Activated CD4-positive, alpha-beta T cell treated with anti-CD3 and anti-CD28 coated beads for 24 hours (primary cell): ENCODE measurements around the gene AQP1.

Experiments
- DNase-seq, 2 donors: peaks; one replicate each; pipeline ENCODE4 v3.0.0-alpha.2; 2020; ENCODE audit warnings: low read depth in 2 of 2

The AQP1 gene

DNA sequence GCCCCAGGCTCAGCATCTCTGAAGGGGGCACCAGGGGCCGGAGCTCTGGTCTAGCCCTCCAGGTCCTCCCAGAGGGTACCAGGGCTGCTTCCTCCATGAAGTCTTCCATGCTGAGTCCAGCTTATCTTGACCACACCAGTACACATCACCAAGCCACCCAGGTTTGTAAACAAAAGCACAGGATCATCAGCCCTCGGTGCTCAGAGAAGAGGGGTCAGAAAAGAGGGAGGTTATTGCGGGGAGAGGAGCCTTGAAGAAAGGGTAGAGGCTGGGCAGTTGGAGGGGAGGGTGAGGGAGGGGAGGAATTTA lies 23.9 kb downstream of the AQP1 start:
- no peak for DNase-seq

DNA sequence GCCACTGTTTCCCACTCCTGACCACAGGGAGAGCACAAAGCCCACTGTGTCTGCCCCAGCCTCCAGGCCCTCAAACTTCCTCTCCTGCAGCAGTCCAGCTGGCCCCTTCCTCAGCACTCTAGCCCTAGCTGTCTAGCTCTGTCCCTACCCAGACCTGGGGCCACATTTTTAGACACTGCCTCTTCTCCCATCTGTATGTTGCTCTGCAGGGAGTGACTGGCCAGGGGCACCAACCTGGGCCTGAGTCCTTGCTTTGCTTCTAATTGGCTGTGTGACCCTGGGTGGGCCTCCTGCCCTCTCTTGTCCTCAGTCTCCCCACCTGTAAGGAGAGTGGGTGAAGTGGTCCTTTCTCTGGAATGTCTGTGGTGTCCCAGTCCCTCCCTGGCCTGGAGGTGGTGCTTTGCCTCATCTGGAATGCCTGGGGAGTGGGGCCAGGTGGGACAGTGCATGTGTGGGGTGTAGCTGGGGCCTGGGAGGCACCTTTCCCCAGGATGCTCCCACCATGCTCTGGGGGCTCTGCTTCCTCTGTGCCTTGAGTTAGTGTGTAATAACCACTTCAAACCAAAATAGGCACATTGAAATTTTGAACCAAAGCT lies 25.1 kb downstream of the AQP1 start:
- no peak for DNase-seq

DNA sequence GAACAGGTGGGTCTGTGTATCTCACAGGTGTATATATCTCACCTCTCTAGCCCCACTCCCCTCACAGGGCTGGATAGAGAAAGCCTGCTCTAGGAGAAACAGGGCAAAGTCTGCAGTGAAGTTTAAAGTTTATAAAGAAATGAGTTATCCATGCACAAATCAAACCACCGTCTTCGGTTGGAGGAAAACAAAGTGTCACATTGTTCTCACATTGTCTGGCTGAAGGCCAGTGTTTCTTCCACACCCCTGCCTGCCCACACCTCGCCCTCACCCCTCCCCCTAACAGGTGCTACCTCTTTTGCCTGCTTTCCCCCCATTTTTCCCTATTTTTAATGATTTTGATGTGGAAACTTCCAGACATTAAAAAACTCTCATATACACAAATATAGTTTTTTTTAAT lies 25.8 kb downstream of the AQP1 start:
- no peak for DNase-seq

- peak; percentile 42 to 72 for DNase-seq
These were observed 27.0 kb downstream of the AQP1 start for GRCh38 chr7:30938435-30939316.

GRCh38 chr7:30941582-30942323 lies 30.1 kb downstream of the AQP1 start:
- no peak for DNase-seq

- no peak for DNase-seq
These were observed 38.5 kb downstream of the AQP1 start for GRCh38 chr7:30950197-30950596.

DNA sequence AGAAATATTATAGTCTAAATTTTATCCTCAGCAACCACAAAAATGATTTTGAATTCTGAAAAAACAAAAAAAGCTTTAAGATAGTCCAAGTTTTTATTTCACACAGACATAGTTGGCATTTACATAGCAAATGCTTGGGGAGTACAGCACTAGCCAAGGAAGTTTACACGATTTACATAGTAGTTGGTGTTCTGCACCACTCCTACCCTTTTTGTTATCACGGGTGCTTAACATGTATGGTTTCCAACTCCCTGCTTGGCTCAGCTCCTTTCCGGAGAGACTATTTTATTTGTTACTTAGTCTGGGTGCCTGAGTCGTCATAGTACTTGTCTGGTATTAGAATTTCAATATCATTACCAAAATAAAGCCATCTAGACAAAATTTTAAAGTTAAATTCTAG lies 43.3 kb downstream of the AQP1 start:
- DNase-seq: no peak

- no peak for DNase-seq
These were observed 45.1 kb downstream of the AQP1 start for GRCh38 chr7:30956704-30957103.

- no peak for DNase-seq
These were observed 52.2 kb downstream of the AQP1 start, which contains the start of gene GHRHR for GRCh38 chr7:30963842-30964241. Gene GHRHR (plus strand): TSS chr7:30963953. CDS start chr7:30964069, 116 bp downstream.

DNA sequence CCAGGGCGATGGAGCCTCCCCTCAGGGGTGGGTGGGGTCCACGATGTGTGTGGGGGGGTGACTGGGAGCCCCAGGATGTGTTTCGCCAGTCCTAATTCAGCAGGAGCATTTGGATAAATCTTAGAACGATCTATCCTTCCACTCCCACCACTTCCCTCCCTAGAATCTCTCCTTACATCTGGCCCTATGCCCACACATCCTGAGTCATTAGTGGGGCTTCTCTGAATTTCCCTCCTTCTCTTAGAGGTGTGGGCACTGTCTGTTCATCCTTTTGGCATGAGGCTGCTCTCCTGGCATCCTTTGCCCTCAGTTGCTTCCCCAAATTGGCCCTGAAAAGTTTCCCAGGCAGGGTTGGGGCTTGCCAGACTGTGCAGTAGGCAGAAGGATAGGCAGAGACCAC lies 53.7 kb downstream of the AQP1 start:
- DNase-seq: no peak

DNA sequence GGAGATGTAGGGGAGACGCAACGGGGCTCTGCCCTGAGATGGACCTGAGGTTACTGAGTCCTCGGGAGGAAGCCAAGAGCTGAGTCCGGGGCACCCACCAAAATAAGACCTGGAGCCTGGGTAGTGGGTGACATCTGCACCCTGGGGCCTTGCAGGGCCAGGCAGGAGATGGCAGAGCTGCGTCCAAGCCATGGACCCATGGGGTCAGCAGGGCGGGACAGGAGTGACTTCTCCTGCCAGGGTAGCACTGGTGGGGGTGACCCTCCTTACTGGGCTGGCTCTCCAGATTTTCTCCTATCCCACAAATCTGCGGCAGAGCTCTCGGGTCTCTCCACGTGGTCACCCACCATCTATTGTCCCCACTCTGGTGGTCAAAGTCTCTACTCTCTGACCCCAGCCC lies 54.2 kb downstream of the AQP1 start:
- DNase-seq: no peak

- DNase-seq: no peak
These were observed 56.6 kb downstream of the AQP1 start for GRCh38 chr7:30968294-30968693.

- DNase-seq: no peak
These were observed 57.3 kb downstream of the AQP1 start for GRCh38 chr7:30968747-30969603.

- no peak for DNase-seq
These were observed 57.9 kb downstream of the AQP1 start for GRCh38 chr7:30969604-30969970.

GRCh38 chr7:30970074-30970473 lies 58.4 kb downstream of the AQP1 start:
- DNase-seq: no peak

- DNase-seq: no peak
These were observed 59.0 kb downstream of the AQP1 start for GRCh38 chr7:30970594-30971094.

GRCh38 chr7:30971440-30971839 lies 59.8 kb downstream of the AQP1 start:
- DNase-seq: no peak

GRCh38 chr7:30971840-30972563 lies 60.3 kb downstream of the AQP1 start:
- no peak for DNase-seq

DNA sequence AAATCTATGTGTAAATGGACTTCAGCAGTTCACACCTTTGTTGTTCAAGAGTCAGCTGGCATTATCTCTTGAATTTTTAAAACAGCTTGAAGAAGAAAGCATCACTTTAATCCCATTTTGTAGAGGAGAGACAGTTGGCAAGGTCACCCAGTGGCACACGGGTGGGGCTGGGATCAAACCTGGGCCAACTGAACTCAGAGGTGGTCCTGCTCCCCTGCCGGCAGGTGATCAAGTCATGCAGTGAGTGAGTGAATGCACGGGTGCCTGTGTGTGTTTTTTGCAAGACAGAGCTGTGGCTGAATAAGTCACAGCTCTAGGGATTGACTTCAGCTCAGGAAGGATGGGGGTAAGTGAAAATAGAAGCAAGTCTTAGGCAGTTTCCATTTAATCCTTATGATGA lies 61.6 kb downstream of the AQP1 start:
- no peak for DNase-seq

GRCh38 chr7:30973791-30974604 lies 62.3 kb downstream of the AQP1 start:
- no peak for DNase-seq
